ENCODE measurements around the gene P2RY2.
A peak's percentile ranks its signal among the peaks of the same experiment; 100 is the strongest.
"Not testable (repeated sequence)": the region's sequence is repeated elsewhere in the genome, so short reads cannot be mapped to it uniquely, and the experiment has no call there.

Gene P2RY2

DNA sequence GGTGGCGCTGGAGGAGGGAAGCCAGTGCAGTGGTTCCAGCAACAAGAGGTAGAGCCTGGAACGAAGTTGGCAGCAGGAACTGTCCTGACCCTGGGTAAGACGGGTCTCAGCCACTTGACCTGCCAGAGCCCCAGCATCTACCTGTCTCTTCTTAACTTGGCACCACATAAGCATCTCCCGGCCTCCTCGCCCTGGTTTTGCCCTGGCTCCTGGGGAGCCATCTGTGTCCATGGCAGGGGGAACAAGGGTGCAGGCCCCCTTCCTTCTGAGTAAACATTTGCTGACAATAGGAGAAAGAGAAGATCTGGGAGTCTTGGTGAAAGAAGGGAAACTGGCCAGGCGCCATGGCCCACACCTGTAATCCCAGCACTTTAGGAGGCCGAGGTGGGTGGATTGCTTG lies 12.8 kb downstream of the P2RY2 start:
- DNase-seq (ENCODE audit: low read depth in 1 of 2, low spot score in 1 of 2) = no peak
- Histone ChIP-seq H3K27ac (replicated peaks) (no peak overlapping the region), H3K4me3 (replicated peaks; ENCODE audit: insufficient read depth, low read length) (no peak overlapping the region), H3K27me3 (ENCODE audit: insufficient read depth, poor library complexity, severe bottlenecking) (no peaks in the 10 kb centered on the region)
- TF ChIP-seq GABPA (IDR thresholded peaks at IDR 0.05; ENCODE audit: low read depth) (no peak), REST (IDR thresholded peaks at IDR 0.05; ENCODE audit: insufficient replicate concordance, low read depth) (no peak), SPI1 (IDR thresholded peaks at IDR 0.05; ENCODE audit: borderline replicate concordance, low read depth) (no peak), POLR2AphosphoS5 (IDR thresholded peaks at IDR 0.05; ENCODE audit: low read depth) (no peak)
- TF ChIP-seq, protein P1, sequence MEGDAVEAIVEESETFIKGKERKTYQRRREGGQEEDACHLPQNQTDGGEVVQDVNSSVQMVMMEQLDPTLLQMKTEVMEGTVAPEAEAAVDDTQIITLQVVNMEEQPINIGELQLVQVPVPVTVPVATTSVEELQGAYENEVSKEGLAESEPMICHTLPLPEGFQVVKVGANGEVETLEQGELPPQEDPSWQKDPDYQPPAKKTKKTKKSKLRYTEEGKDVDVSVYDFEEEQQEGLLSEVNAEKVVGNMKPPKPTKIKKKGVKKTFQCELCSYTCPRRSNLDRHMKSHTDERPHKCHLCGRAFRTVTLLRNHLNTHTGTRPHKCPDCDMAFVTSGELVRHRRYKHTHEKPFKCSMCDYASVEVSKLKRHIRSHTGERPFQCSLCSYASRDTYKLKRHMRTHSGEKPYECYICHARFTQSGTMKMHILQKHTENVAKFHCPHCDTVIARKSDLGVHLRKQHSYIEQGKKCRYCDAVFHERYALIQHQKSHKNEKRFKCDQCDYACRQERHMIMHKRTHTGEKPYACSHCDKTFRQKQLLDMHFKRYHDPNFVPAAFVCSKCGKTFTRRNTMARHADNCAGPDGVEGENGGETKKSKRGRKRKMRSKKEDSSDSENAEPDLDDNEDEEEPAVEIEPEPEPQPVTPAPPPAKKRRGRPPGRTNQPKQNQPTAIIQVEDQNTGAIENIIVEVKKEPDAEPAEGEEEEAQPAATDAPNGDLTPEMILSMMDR (IDR thresholded peaks at IDR 0.05; ENCODE audit: insufficient read depth, low read length) = no peak

DNA sequence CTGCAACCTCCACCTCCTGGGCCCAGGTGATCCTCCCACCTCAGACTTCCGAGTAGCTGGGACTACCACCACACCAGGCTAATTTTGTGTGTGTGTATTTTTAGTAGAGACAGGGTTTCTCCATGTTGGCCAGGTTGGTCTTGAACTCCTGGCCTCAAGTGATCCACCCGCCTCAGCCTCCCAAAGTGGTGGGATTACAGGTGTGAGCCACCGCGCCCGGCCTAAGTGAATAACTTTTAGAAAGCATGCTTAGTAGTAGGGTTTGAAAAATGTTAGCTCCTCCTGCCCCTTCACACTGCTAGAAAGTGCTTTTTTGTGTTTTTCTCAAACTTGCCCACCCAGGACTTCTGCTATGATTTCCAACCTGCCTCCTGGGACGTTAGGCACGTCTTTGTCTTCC lies 14.4 kb downstream of the P2RY2 start:
- DNase-seq (ENCODE audit: low read depth in 1 of 2, low spot score in 1 of 2); H3K27ac ChIP-seq (replicated peaks); H3K4me3 ChIP-seq (replicated peaks; ENCODE audit: insufficient read depth, low read length); H3K27me3 ChIP-seq (ENCODE audit: insufficient read depth, poor library complexity, severe bottlenecking): not testable (repeated sequence)

DNA sequence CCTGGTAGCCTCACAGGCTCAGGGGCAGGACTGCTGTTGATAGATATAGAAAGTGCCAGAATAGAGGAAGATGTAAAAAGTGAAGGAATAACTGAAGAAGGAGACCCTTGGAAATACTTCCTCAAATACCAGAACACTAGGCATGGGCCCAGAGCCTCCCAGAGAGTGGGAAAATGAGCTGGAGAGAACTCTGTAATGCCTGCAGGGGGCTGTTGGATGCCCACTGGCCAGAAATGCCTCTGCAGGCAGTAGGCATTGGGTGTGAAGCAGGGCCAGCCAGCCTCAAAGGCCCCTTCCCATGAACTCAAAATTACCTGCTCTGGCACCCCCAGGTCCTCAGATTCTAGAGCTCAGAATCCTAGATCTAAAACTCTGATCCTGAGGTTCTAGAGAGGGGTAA lies 15.1 kb downstream of the P2RY2 start:
- no peaks in the 10 kb centered on the region for H3K27me3 ChIP-seq (ENCODE audit: insufficient read depth, poor library complexity, severe bottlenecking)
- H3K4me3 ChIP-seq (replicated peaks; ENCODE audit: insufficient read depth, low read length) = no peak overlapping the region
- no peak for DNase-seq (ENCODE audit: low read depth in 1 of 2, low spot score in 1 of 2)
- H3K27ac ChIP-seq (replicated peaks) = 0 out of 2 replicates have a peak overlapping the region, but pooled peaks have one; percentile 17
- TF ChIP-seq REST (IDR thresholded peaks at IDR 0.05; ENCODE audit: insufficient replicate concordance, low read depth) (no peak), SPI1 (IDR thresholded peaks at IDR 0.05; ENCODE audit: borderline replicate concordance, low read depth) (no peak), GABPA (IDR thresholded peaks at IDR 0.05; ENCODE audit: low read depth) (no peak), POLR2AphosphoS5 (IDR thresholded peaks at IDR 0.05; ENCODE audit: low read depth) (no peak)
- TF ChIP-seq, protein P1 (IDR thresholded peaks at IDR 0.05; ENCODE audit: insufficient read depth, low read length) = no peak

DNA sequence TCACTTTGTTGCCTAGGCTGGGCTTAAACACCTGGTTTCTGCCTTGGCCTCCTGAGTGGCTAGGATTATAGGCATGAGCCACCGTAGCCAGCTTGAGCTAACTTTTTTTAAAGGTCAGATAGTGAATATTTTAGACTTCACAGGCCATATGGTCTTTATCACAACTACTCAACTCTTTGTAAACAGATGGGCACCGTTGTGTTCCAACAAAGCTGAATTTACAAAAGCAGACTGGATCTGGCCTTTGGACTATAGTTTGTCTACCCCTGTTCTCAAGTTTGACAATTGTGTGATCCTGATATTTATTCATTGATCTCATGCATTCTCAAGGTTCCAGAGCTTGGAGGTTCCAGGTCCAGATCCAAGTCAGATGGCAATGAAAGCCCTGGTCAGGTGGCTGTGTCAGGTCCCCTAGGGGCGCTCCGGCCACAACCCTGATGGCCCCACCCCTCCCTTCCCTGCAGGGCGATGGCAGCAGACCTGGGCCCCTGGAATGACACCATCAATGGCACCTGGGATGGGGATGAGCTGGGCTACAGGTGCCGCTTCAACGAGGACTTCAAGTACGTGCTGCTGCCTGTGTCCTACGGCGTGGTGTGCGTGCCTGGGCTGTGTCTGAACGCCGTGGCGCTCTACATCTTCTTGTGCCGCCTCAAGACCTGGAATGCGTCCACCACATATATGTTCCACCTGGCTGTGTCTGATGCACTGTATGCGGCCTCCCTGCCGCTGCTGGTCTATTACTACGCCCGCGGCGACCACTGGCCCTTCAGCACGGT lies 15.8 kb downstream of the P2RY2 start:
- H3K27ac ChIP-seq (replicated peaks) = no peak overlapping the region
- no peak overlapping the region for H3K4me3 ChIP-seq (replicated peaks; ENCODE audit: insufficient read depth, low read length)
- no peak for DNase-seq (ENCODE audit: low read depth in 1 of 2, low spot score in 1 of 2)
- TF ChIP-seq POLR2AphosphoS5 (IDR thresholded peaks at IDR 0.05; ENCODE audit: low read depth) = no peak
- TF ChIP-seq GABPA (IDR thresholded peaks at IDR 0.05; ENCODE audit: low read depth) = no peak
- TF ChIP-seq SPI1 (IDR thresholded peaks at IDR 0.05; ENCODE audit: borderline replicate concordance, low read depth) = no peak
- no peak for TF ChIP-seq REST (IDR thresholded peaks at IDR 0.05; ENCODE audit: insufficient replicate concordance, low read depth)
- TF ChIP-seq, protein P1 (IDR thresholded peaks at IDR 0.05; ENCODE audit: insufficient read depth, low read length) = no peak
- H3K27me3 ChIP-seq (ENCODE audit: insufficient read depth, poor library complexity, severe bottlenecking) = no peaks in the 10 kb centered on the region
